ENCODE data around the gene L3MBTL2. TPM values are rescaled to one million over a fixed set of nuclear protein-coding genes. Genes with fewer than 3 reads are reported as not detected.

Gene L3MBTL2
- total and polyA plus RNA-seq, 2 of the 13 experiments (the other 11 are each of a cell fraction or from before 2014, with no cell fraction given): 13.8 to 33.7 TPM

DNA sequence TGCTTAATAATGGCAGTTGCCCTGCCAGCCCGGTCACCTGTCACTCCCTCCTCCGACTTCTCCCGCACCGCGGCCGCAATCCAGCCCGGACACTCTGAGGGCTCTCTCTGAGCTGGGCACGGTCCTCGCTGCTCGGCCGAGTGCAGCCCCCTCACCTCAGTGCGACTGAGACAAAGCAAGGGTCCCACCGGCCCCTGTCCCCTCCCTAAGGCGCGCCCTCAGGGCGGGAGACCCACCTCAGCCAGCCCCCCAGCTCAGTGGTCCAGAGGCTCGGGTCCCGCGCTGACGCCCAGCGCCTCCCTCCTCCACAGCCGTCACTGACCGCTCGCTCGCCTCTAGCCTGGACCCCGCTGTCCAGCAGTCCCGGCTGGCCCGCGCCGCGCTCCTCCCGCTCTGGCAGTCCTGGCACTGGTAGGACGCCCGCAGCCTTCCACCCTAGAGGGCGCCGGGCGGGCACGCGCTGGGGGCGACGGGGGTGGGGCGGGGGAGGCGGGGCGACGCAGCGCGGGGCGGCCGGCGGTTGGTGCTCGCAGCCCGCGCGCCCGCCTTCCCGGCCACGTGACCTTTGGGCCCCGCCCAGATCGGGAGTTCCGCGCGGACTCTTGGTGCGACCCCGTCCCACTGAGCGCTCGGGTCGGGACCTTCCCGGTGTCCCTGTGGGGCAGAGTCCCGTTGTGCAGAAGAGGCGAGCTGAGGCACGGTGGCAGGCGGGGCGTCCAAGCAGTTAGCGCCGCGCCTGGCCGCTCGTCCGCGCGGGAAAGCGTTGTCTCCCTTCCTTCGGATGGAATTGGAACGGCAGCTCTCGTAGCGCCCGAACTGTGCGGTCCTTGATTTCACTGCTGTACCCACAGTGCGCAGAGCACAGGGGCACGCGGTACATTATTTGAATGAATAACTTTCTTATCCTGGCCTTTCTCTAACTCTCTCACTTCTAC, 7.8 kb upstream of the L3MBTL2 start (continued):
- TF ChIP-seq THYN1 (CRISPR knock-in tag; IDR thresholded peaks at IDR 0.05; ENCODE audit: borderline replicate concordance, low read depth) (no peak), FOXA3 (CRISPR knock-in tag; IDR thresholded peaks at IDR 0.05) (peak; percentile 10; the same call in 1 of the 2 replicates), NFE2L1 (CRISPR knock-in tag; IDR thresholded peaks at IDR 0.05; ENCODE audit: borderline replicate concordance) (no peak), TMF1 (CRISPR knock-in tag; IDR thresholded peaks at IDR 0.05; ENCODE audit: low read depth) (0 out of 2 replicates have a peak, but pooled peaks have one; percentile 32), ZNF772 (CRISPR knock-in tag; IDR thresholded peaks at IDR 0.05) (peak; percentile 81; the same call in 1 of the 2 replicates), HMG20A (CRISPR knock-in tag; IDR thresholded peaks at IDR 0.05; ENCODE audit: borderline replicate concordance) (no peak), ZNF276 (CRISPR knock-in tag; IDR thresholded peaks at IDR 0.05; ENCODE audit: low read depth) (no peak), ZNF609 (CRISPR knock-in tag; IDR thresholded peaks at IDR 0.05; ENCODE audit: borderline replicate concordance) (peak; percentile 47)
- TF ChIP-seq, protein P1, sequence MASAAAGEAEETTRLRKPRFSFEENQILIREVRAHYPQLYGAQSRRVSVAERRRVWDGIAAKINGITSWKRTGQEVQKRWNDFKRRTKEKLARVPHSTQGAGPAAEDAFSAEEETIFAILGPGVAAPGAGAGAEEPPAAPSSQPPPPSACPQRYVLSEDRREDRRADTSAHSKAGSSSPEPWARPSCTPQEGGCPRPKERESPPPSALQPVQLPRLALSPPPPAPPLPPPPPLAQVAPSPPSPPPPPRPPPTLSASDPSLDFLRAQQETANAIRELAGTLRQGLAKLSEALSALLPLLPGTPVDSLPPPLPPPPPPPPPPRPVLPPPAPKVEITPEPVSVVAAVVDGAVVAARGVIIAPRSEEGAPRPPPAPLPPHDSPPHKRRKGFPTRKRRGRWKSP (CRISPR knock-in tag; IDR thresholded peaks at IDR 0.05): peak; percentile 75; the same call in 1 of the 2 replicates
- TF ChIP-seq, protein P2, sequence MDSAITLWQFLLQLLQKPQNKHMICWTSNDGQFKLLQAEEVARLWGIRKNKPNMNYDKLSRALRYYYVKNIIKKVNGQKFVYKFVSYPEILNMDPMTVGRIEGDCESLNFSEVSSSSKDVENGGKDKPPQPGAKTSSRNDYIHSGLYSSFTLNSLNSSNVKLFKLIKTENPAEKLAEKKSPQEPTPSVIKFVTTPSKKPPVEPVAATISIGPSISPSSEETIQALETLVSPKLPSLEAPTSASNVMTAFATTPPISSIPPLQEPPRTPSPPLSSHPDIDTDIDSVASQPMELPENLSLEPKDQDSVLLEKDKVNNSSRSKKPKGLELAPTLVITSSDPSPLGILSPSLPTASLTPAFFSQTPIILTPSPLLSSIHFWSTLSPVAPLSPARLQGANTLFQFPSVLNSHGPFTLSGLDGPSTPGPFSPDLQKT (CRISPR knock-in tag; IDR thresholded peaks at IDR 0.05; ENCODE audit: borderline replicate concordance): no peak
- TF ChIP-seq, protein P3, sequence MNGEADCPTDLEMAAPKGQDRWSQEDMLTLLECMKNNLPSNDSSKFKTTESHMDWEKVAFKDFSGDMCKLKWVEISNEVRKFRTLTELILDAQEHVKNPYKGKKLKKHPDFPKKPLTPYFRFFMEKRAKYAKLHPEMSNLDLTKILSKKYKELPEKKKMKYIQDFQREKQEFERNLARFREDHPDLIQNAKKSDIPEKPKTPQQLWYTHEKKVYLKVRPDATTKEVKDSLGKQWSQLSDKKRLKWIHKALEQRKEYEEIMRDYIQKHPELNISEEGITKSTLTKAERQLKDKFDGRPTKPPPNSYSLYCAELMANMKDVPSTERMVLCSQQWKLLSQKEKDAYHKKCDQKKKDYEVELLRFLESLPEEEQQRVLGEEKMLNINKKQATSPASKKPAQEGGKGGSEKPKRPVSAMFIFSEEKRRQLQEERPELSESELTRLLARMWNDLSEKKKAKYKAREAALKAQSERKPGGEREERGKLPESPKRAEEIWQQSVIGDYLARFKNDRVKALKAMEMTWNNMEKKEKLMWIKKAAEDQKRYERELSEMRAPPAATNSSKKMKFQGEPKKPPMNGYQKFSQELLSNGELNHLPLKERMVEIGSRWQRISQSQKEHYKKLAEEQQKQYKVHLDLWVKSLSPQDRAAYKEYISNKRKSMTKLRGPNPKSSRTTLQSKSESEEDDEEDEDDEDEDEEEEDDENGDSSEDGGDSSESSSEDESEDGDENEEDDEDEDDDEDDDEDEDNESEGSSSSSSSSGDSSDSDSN (CRISPR knock-in tag; IDR thresholded peaks at IDR 0.05): peak; percentile 74
